ENCODE results near the gene HOXC4. TPM values are rescaled to one million over a fixed set of nuclear protein-coding genes. Genes with fewer than 3 reads are reported as not detected.
"Not testable (repeated sequence)": the region's sequence is repeated elsewhere in the genome, so short reads cannot be mapped to it uniquely, and the experiment has no call there.

The HOXC4 gene
- polyA plus RNA-seq, 3 donors: not detected

- no peak overlapping the region for H2AFZ ChIP-seq (ENCODE audit: insufficient read depth, low read depth, low read length, poor library complexity, severe bottlenecking)
- no peak overlapping the region for H3K4me2 ChIP-seq (replicated peaks; ENCODE audit: extremely low read depth, low read length, poor library complexity, severe bottlenecking)
- intact Hi-C loops (cut with micrococcal nuclease): no loop called here
These were observed 28.8 kb downstream of the HOXC4 start for GRCh38 chr12:54082397-54082892.

GRCh38 chr12:54088011-54088410 is 34.4 kb downstream of the HOXC4 start:
- DNase-seq; H3K36me3 ChIP-seq (replicated peaks in 1 of 2; ENCODE audit: control insufficient read depth in 1 of 2, insufficient read depth in 2 of 2, low read length in 2 of 2); H4K20me1 ChIP-seq (ENCODE audit: insufficient read depth, low read length); H3K79me2 ChIP-seq (ENCODE audit: insufficient read depth, low read length); H3K9ac ChIP-seq (ENCODE audit: insufficient read depth, low read length, poor library complexity, severe bottlenecking); H3K4me1 Mint-ChIP-seq; H3K4me3 ChIP-seq (replicated peaks in 1 of 3; ENCODE audit: low read depth in 2 of 3, low read length in 3 of 3); H3K9me3 ChIP-seq (replicated peaks in 1 of 2; ENCODE audit: control insufficient read depth in 1 of 2, insufficient read depth in 1 of 2, low read length in 2 of 2); H3K4me3 Mint-ChIP-seq; H3K27ac Mint-ChIP-seq; H2AFZ ChIP-seq (ENCODE audit: insufficient read depth, low read depth, low read length, poor library complexity, severe bottlenecking); H3K27ac ChIP-seq (ENCODE audit: low read depth in 1 of 2, low read length in 2 of 2); H3K36me3 Mint-ChIP-seq; intact Hi-C loops (cut with micrococcal nuclease); H3K4me1 ChIP-seq (ENCODE audit: control insufficient read depth in 1 of 2, insufficient read depth in 2 of 2, low read length in 2 of 2); H3K4me2 ChIP-seq (replicated peaks; ENCODE audit: extremely low read depth, low read length, poor library complexity, severe bottlenecking): not testable (repeated sequence)
- Mint-ChIP-seq H3K27me3 (ENCODE audit: low read depth in 3 of 3) (peaks cover 69 to 92% (median 72%) of the 10 kb centered on the region in 3 donors), H3K9me3 (peaks cover 3 to 24% (median 11%) of the 10 kb centered on the region in 7 donors)
- peaks cover 32 to 73% of the 10 kb centered on the region in 2 donors for H3K27me3 ChIP-seq (ENCODE audit: control insufficient read depth in 2 of 2, insufficient read depth in 2 of 2, low read length in 2 of 2)

More at GRCh38 chr12:54082397-54082892, 28.8 kb downstream of the HOXC4 start:
- Mint-ChIP-seq H3K36me3 (peaks cover 0 to 6% of the 10 kb centered on the region in 2 donors), H3K27me3 (ENCODE audit: low read depth in 3 of 3) (peaks cover 69 to 83% (median 72%) of the 10 kb centered on the region in 3 donors), H3K27ac (peak overlapping the region in 1 of 7 donors; percentile 59), H3K9me3 (peaks cover 0 to 14% (median 8%) of the 10 kb centered on the region in 7 donors), H3K4me3 (peak overlapping the region; percentile 76 to 97), H3K4me1 (peaks cover 19% of the 10 kb centered on the region)
- Histone ChIP-seq H3K9me3 (replicated peaks in 1 of 2; ENCODE audit: control insufficient read depth in 1 of 2, insufficient read depth in 1 of 2, low read length in 2 of 2) (no peaks in the 10 kb centered on the region), H3K4me3 (replicated peaks in 1 of 3; ENCODE audit: low read depth in 2 of 3, low read length in 3 of 3) (no peak overlapping the region), H3K27me3 (ENCODE audit: control insufficient read depth in 2 of 2, insufficient read depth in 2 of 2, low read length in 2 of 2) (peaks cover 26 to 59% of the 10 kb centered on the region in 2 donors), H3K9ac (ENCODE audit: insufficient read depth, low read length, poor library complexity, severe bottlenecking) (no peak overlapping the region), H3K4me1 (ENCODE audit: control insufficient read depth in 1 of 2, insufficient read depth in 2 of 2, low read length in 2 of 2) (peaks cover 0 to 3% of the 10 kb centered on the region in 2 donors), H3K27ac (ENCODE audit: low read depth in 1 of 2, low read length in 2 of 2) (no peak overlapping the region), H3K36me3 (replicated peaks in 1 of 2; ENCODE audit: control insufficient read depth in 1 of 2, insufficient read depth in 2 of 2, low read length in 2 of 2) (no peaks in the 10 kb centered on the region), H3K79me2 (ENCODE audit: insufficient read depth, low read length) (no peaks in the 10 kb centered on the region), H4K20me1 (ENCODE audit: insufficient read depth, low read length) (no peaks in the 10 kb centered on the region)
- 0% methylated on average over 2 of the region's 36 CpGs for WGBS (ENCODE audit: insufficient coverage)
- no peak for DNase-seq
- no peak for TF ChIP-seq CTCF (IDR thresholded peaks at IDR 0.05)

- peaks cover 22 to 65% of the 10 kb centered on the region in 2 donors for H3K27me3 ChIP-seq (ENCODE audit: control insufficient read depth in 2 of 2, insufficient read depth in 2 of 2, low read length in 2 of 2)
- H3K27ac Mint-ChIP-seq; H2AFZ ChIP-seq (ENCODE audit: insufficient read depth, low read depth, low read length, poor library complexity, severe bottlenecking); H3K4me1 Mint-ChIP-seq; H3K27ac ChIP-seq (ENCODE audit: low read depth in 1 of 2, low read length in 2 of 2); H3K36me3 Mint-ChIP-seq; H3K4me3 ChIP-seq (replicated peaks in 1 of 3; ENCODE audit: low read depth in 2 of 3, low read length in 3 of 3); H3K4me1 ChIP-seq (ENCODE audit: control insufficient read depth in 1 of 2, insufficient read depth in 2 of 2, low read length in 2 of 2); intact Hi-C loops (cut with micrococcal nuclease); H3K36me3 ChIP-seq (replicated peaks in 1 of 2; ENCODE audit: control insufficient read depth in 1 of 2, insufficient read depth in 2 of 2, low read length in 2 of 2); DNase-seq; H3K4me2 ChIP-seq (replicated peaks; ENCODE audit: extremely low read depth, low read length, poor library complexity, severe bottlenecking); H3K9ac ChIP-seq (ENCODE audit: insufficient read depth, low read length, poor library complexity, severe bottlenecking); H4K20me1 ChIP-seq (ENCODE audit: insufficient read depth, low read length); H3K79me2 ChIP-seq (ENCODE audit: insufficient read depth, low read length); H3K9me3 ChIP-seq (replicated peaks in 1 of 2; ENCODE audit: control insufficient read depth in 1 of 2, insufficient read depth in 1 of 2, low read length in 2 of 2): not testable (repeated sequence)
- peak overlapping the region in 1 of 2 donors; percentile 61 for H3K4me3 Mint-ChIP-seq
- H3K27me3 Mint-ChIP-seq (ENCODE audit: low read depth in 3 of 3): peaks cover 61 to 89% (median 69%) of the 10 kb centered on the region in 3 donors
- H3K9me3 Mint-ChIP-seq: peaks cover 3 to 19% (median 11%) of the 10 kb centered on the region in 7 donors
- WGBS (ENCODE audit: insufficient coverage): no CpG with 5 or more reads among the region's 6 CpGs
These were observed 35.8 kb downstream of the HOXC4 start for GRCh38 chr12:54089465-54089864.

- H2AFZ ChIP-seq (ENCODE audit: insufficient read depth, low read depth, low read length, poor library complexity, severe bottlenecking); H3K27ac ChIP-seq (ENCODE audit: low read depth in 1 of 2, low read length in 2 of 2); H3K9me3 ChIP-seq (replicated peaks in 1 of 2; ENCODE audit: control insufficient read depth in 1 of 2, insufficient read depth in 1 of 2, low read length in 2 of 2); H3K4me3 ChIP-seq (replicated peaks in 1 of 3; ENCODE audit: low read depth in 2 of 3, low read length in 3 of 3); H3K4me1 Mint-ChIP-seq; H3K4me2 ChIP-seq (replicated peaks; ENCODE audit: extremely low read depth, low read length, poor library complexity, severe bottlenecking); H3K36me3 Mint-ChIP-seq; DNase-seq; H3K27ac Mint-ChIP-seq; H3K4me1 ChIP-seq (ENCODE audit: control insufficient read depth in 1 of 2, insufficient read depth in 2 of 2, low read length in 2 of 2); H3K9ac ChIP-seq (ENCODE audit: insufficient read depth, low read length, poor library complexity, severe bottlenecking); H3K36me3 ChIP-seq (replicated peaks in 1 of 2; ENCODE audit: control insufficient read depth in 1 of 2, insufficient read depth in 2 of 2, low read length in 2 of 2); H4K20me1 ChIP-seq (ENCODE audit: insufficient read depth, low read length); H3K79me2 ChIP-seq (ENCODE audit: insufficient read depth, low read length); intact Hi-C loops (cut with micrococcal nuclease): not testable (repeated sequence)
- H3K9me3 Mint-ChIP-seq: peaks cover 3 to 18% (median 11%) of the 10 kb centered on the region in 7 donors
- H3K4me3 Mint-ChIP-seq: peak overlapping the region in 1 of 2 donors; percentile 77
- H3K27me3 ChIP-seq (ENCODE audit: control insufficient read depth in 2 of 2, insufficient read depth in 2 of 2, low read length in 2 of 2): peaks cover 16 to 59% of the 10 kb centered on the region in 2 donors
- H3K27me3 Mint-ChIP-seq (ENCODE audit: low read depth in 3 of 3): peaks cover 52 to 87% (median 64%) of the 10 kb centered on the region in 3 donors
- 2% methylated on average over 15 of the region's 37 CpGs for WGBS (ENCODE audit: insufficient coverage)
These were observed 36.7 kb downstream of the HOXC4 start for GRCh38 chr12:54090312-54090711.

Measured in CD14-positive monocyte (primary cell).